Cardiac muscle cell (in vitro differentiated cells and primary cell): Measurements from ENCODE around the gene PSPN. TPM values are rescaled to one million over a fixed set of nuclear protein-coding genes. Genes with fewer than 3 reads are reported as not detected.
"Not testable (repeated sequence)": the region's sequence is repeated elsewhere in the genome, so short reads cannot be mapped to it uniquely, and the experiment has no call there.

Experiments
- DNase-seq, 2 donors: peaks; one replicate each; pipeline versions ENCODE4 v3.0.0 to v3.0.0-alpha.2; 2010 to 2017; ENCODE audit warnings: low read depth in 1 of 2, low spot score in 1 of 2
- H3K27ac ChIP-seq: fragments of 200-600 bp; sonication (generic); 2 replicates; pipeline ENCODE4 v1.5.1; 2016
- H3K27me3 ChIP-seq: fragments of 200-600 bp; sonication (generic); 2 replicates; pipeline ENCODE4 v1.6.0; 2016; ENCODE audit warnings: control low read depth
- H3K36me3 ChIP-seq: fragments of 200-600 bp; sonication (generic); 2 replicates; pipeline ENCODE4 v1.5.1; 2016; ENCODE audit warnings: control low read depth
- H3K4me1 ChIP-seq: fragments of 200-600 bp; sonication (generic); 2 replicates; pipeline ENCODE4 v1.8.1; 2017; ENCODE audit warnings: low read depth, mild to moderate bottlenecking, mixed run types
- H3K4me3 ChIP-seq: fragments of 200-600 bp; sonication (generic); 2 replicates; pipeline ENCODE4 v1.5.1; 2016; ENCODE audit warnings: mild to moderate bottlenecking
- H3K9me3 ChIP-seq: fragments of 200-600 bp; sonication (generic); 2 replicates; pipeline ENCODE4 v1.5.1; 2017; ENCODE audit warnings: low read depth, mild to moderate bottlenecking, control low read depth
- CTCF ChIP-seq: IDR thresholded peaks from 2 replicates; pipeline ENCODE4 v1.5.1; 2012; ENCODE audit warnings: low read depth, mild to moderate bottlenecking, low read length
- polyA plus RNA-seq: library from polyadenylated mRNA; unstranded; fragments of >200 nt; fragmentation: Nextera tagmentation; extraction: Ambion mirVana; gene quantifications from 2 replicates; pipeline ENCODE4 v1.2.1, GENCODE V29; 2016
- total RNA-seq: library from RNA; depleted of rRNA; stranded (reverse); fragments of >200 nt; gene quantifications from 2 replicates; pipeline ENCODE4 v1.2.3, GENCODE V29; 2016

The PSPN gene
- total and polyA plus RNA-seq, 2 experiments from 2014 or later = 3.0 TPM

GRCh38 chr19:6352381-6353165 is 23.2 kb downstream of the PSPN start:
- no peak for DNase-seq
- Histone ChIP-seq H3K9me3 (no peaks in the 10 kb centered on the region), H3K27ac (no peak overlapping the region), H3K36me3 (no peaks in the 10 kb centered on the region), H3K27me3 (no peaks in the 10 kb centered on the region), H3K4me1 (no peaks in the 10 kb centered on the region), H3K4me3 (no peak overlapping the region)
- no peak for TF ChIP-seq CTCF

- Histone ChIP-seq H3K9me3 (no peaks in the 10 kb centered on the region), H3K36me3 (no peaks in the 10 kb centered on the region), H3K27me3 (no peaks in the 10 kb centered on the region), H3K27ac (no peak overlapping the region), H3K4me3 (no peak overlapping the region), H3K4me1 (no peaks in the 10 kb centered on the region)
- no peak for TF ChIP-seq CTCF
- no peak for DNase-seq
Measured at GRCh38 chr19:6350688-6351087, 25.0 kb downstream of the PSPN start.

GRCh38 chr19:6349271-6349670 is 26.5 kb downstream of the PSPN start:
- not testable (repeated sequence) for H3K36me3 ChIP-seq, H3K9me3 ChIP-seq, H3K27me3 ChIP-seq, H3K4me3 ChIP-seq, H3K27ac ChIP-seq, DNase-seq, H3K4me1 ChIP-seq

GRCh38 chr19:6343462-6343861 is 32.3 kb downstream of the PSPN start:
- no peaks in the 10 kb centered on the region for H3K9me3 ChIP-seq
- no peaks in the 10 kb centered on the region for H3K36me3 ChIP-seq
- no peak overlapping the region for H3K27ac ChIP-seq
- no peaks in the 10 kb centered on the region for H3K4me1 ChIP-seq
- DNase-seq = no peak
- H3K4me3 ChIP-seq = no peak overlapping the region
- H3K27me3 ChIP-seq = no peaks in the 10 kb centered on the region
- no peak for TF ChIP-seq CTCF

- H3K4me3 ChIP-seq = no peak overlapping the region
- H3K36me3 ChIP-seq = no peaks in the 10 kb centered on the region
- no peak overlapping the region for H3K27ac ChIP-seq
- no peaks in the 10 kb centered on the region for H3K27me3 ChIP-seq
- no peaks in the 10 kb centered on the region for H3K4me1 ChIP-seq
- DNase-seq = no peak
- no peak for TF ChIP-seq CTCF
- H3K9me3 ChIP-seq = no peaks in the 10 kb centered on the region
Measured at GRCh38 chr19:6340493-6341201, 35.1 kb downstream of the PSPN start.
